Tracheal epithelial cell (primary cell): ENCODE measurements around the gene MYH6. TPM values are rescaled to one million over a fixed set of nuclear protein-coding genes. Genes with fewer than 3 reads are reported as not detected.

ENCODE experiments used
- total RNA-seq: library from RNA; depleted of rRNA; stranded (reverse); fragments of >200 nt; gene quantifications from 2 replicates; pipeline ENCODE4 v1.2.1, GENCODE V29; 2014

The MYH6 gene
- total RNA-seq, result not detected in 2 replicates

GRCh38 chr14:23407516-23408306 lies at the start of gene MYH6:
Gene MYH6 (minus strand): TSS chr14:23408273. CDS start chr14:23407223, 1,050 bp downstream.

GRCh38 chr14:23435543-23436326 lies 27.7 kb upstream of the MYH6 start, which contains the start of gene MYH7:
Gene MYH7 (minus strand): TSS chr14:23435660. CDS start chr14:23433732, 1,928 bp downstream.

GRCh38 chr14:23376482-23377197 lies 31.4 kb downstream of the MYH6 start, which contains the start of gene CMTM5:
Gene CMTM5 (plus strand): TSS chr14:23377046. CDS start chr14:23377252, 206 bp downstream.

DNA sequence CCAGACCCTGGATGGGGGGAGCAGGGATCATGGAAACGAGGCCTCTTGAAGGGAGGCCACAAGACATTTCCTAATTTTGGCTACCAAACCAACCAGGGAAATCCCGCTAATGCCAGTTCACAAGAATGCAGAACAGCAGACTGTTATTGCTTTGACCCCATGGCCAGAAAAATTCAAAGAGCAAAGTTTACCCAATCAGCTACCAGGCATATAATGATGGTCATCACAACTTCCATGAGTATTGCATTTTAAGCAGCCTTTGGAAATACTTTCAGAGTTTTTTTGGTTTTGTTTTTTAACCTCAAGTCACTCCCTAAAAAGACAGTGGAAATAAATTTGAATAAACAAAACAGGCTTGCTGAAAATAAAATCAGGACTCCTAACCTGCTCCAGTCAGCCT lies 35.6 kb downstream of the MYH6 start, which contains the start of gene IL25:
IL25 (plus strand) TSS at position 301 of the 400 bp plus-strand sequence.

DNA sequence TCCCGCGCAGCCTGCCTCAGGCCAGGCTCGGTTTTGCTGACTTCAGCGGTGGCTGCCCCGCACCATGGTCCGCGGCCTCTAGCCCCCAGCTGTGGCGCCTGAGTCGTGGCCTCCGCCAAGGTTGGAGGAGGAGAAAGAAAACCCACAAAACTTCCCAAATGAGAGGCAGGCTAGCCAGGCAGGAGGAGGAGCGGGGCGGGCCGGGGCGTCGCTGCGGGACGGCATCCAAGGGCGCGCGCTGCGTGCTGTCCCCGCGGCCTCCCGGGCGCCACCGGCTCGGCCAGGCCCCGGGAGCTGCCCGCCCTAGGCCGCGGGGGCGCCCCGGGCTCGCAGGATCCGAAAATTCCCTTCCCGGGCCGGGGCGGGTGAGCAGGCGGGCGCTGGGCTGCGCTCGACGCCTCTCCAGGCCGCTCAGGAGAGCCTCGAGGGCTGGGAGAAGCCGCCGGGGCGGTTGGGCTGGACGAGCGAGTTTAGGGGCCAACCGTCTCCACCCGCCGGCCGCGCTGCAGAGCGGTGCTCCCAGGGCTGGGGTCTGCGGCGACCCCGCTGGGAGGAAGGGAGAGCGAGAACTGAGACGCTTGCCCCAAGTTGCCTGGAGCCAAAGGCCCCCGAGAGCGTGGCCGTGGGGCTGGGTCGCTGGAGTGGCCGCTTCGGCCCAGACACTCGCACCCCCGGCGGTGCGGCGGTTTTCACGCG lies 42.9 kb downstream of the MYH6 start, which contains the start of gene EFS:
EFS (minus strand) TSS at position 137 of the 696 bp plus-strand sequence. CDS start 147 bp downstream, outside the sequence.

GRCh38 chr14:23352506-23353432 lies 55.3 kb downstream of the MYH6 start, which contains the start of gene SLC22A17:
Gene SLC22A17 (minus strand): TSS chr14:23352887.

Other genes starting within 250 kb of the MYH6 start
- gene SLC7A8, start 224.6 kb downstream of the MYH6 start, total RNA-seq, result 2.4 and 5.5 TPM in 2 replicates
- gene RNF212B, start 170.3 kb downstream of the MYH6 start, total RNA-seq, result not detected in 2 replicates
- 7.2 and 8.2 TPM in 2 replicates for gene HOMEZ, start 122.1 kb downstream of the MYH6 start, total RNA-seq
- gene PPP1R3E, start 105.4 kb downstream of the MYH6 start, total RNA-seq, result 3.1 and 3.4 TPM in 2 replicates
- gene BCL2L2, start 101.4 kb downstream of the MYH6 start, total RNA-seq, result 16.8 and 21.2 TPM in 2 replicates
- 54.8 and 64.1 TPM in 2 replicates for gene PABPN1, start 86.8 kb downstream of the MYH6 start, total RNA-seq
- gene SLC22A17, start 55.4 kb downstream of the MYH6 start, total RNA-seq, result 1.5 and 8.7 TPM in 2 replicates
- 6.3 and 7.7 TPM in 2 replicates for gene EFS, start 43.1 kb downstream of the MYH6 start, total RNA-seq
- gene IL25, start 35.5 kb downstream of the MYH6 start, total RNA-seq, result not detected in 2 replicates
- gene CMTM5, start 31.2 kb downstream of the MYH6 start, total RNA-seq, result not detected in 2 replicates
- under 0.01 TPM in 1 of 2 replicates, not detected in the other for gene MYH7, start 27.4 kb upstream of the MYH6 start, total RNA-seq
- gene NGDN, start 61.4 kb upstream of the MYH6 start, total RNA-seq, result 50.1 and 75.9 TPM in 2 replicates
- gene ZFHX2, start 143.5 kb upstream of the MYH6 start, total RNA-seq, result under 0.01 and 0.24 TPM in 2 replicates
- 5.5 and 6.7 TPM in 2 replicates for gene THTPA, start 148.0 kb upstream of the MYH6 start, total RNA-seq
- 37.3 and 56.4 TPM in 2 replicates for gene AP1G2, start 159.5 kb upstream of the MYH6 start, total RNA-seq
- gene JPH4, start 170.5 kb upstream of the MYH6 start, total RNA-seq, result not detected in 2 replicates
- gene DHRS2, start 228.1 kb upstream of the MYH6 start, total RNA-seq, result not detected in 2 replicates